ENCODE data around the gene HTT-AS. TPM values are rescaled to one million over a fixed set of nuclear protein-coding genes. Genes with fewer than 3 reads are reported as not detected.

Gene HTT-AS
- total and polyA plus RNA-seq, 2 of the 13 experiments (the other 11 are each of a cell fraction or from before 2014, with no cell fraction given), result not detected

DNA sequence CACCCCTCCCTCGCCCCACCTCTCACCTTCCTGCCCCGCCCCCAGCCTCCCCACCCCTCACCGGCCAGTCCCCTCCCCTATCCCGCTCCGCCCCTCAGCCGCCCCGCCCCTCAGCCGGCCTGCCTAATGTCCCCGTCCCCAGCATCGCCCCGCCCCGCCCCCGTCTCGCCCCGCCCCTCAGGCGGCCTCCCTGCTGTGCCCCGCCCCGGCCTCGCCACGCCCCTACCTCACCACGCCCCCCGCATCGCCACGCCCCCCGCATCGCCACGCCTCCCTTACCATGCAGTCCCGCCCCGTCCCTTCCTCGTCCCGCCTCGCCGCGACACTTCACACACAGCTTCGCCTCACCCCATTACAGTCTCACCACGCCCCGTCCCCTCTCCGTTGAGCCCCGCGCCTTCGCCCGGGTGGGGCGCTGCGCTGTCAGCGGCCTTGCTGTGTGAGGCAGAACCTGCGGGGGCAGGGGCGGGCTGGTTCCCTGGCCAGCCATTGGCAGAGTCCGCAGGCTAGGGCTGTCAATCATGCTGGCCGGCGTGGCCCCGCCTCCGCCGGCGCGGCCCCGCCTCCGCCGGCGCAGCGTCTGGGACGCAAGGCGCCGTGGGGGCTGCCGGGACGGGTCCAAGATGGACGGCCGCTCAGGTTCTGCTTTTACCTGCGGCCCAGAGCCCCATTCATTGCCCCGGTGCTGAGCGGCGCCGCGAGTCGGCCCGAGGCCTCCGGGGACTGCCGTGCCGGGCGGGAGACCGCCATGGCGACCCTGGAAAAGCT lies at the start of gene HTT-AS, which contains the start of gene HTT (continued):
- TF ChIP-seq IRX3 (CRISPR knock-in tag; IDR thresholded peaks at IDR 0.05; ENCODE audit: borderline replicate concordance, low read depth) (0 out of 2 replicates have a peak, but pooled peaks have one; percentile 39), PHF5A (CRISPR knock-in tag; IDR thresholded peaks at IDR 0.05; ENCODE audit: low read depth, unreplicated experiment) (no peak), ZNF503 (CRISPR knock-in tag; IDR thresholded peaks at IDR 0.05) (no peak), KAT7 (CRISPR knock-in tag; IDR thresholded peaks at IDR 0.05; ENCODE audit: borderline replicate concordance) (no peak), SPEN (CRISPR knock-in tag; IDR thresholded peaks at IDR 0.05; ENCODE audit: low read depth) (no peak), SP2 (CRISPR knock-in tag; IDR thresholded peaks at IDR 0.05) (peak; percentile 92), ETV5 (CRISPR knock-in tag; IDR thresholded peaks at IDR 0.05; ENCODE audit: borderline replicate concordance) (0 out of 2 replicates have a peak, but pooled peaks have one; percentile 9), ZBTB14 (CRISPR knock-in tag; IDR thresholded peaks at IDR 0.05) (no peak), ATF7-NPFF (CRISPR knock-in tag; IDR thresholded peaks at IDR 0.05; ENCODE audit: low read depth) (0 out of 2 replicates have a peak, but pooled peaks have one; percentile 36), KAT8 (CRISPR knock-in tag; IDR thresholded peaks at IDR 0.05) (peak; percentile 38; the same call in 1 of the 2 replicates), ZNF441 (CRISPR knock-in tag; IDR thresholded peaks at IDR 0.05; ENCODE audit: borderline replicate concordance) (peak; percentile 61; the same call in 1 of the 2 replicates), ZBTB1 (CRISPR knock-in tag; IDR thresholded peaks at IDR 0.05; ENCODE audit: borderline replicate concordance) (no peak), JDP2 (CRISPR knock-in tag; IDR thresholded peaks at IDR 0.05; ENCODE audit: borderline replicate concordance) (no peak; the same call in 1 of the 2 replicates), ZNF646 (CRISPR knock-in tag; IDR thresholded peaks at IDR 0.05) (no peak), ZNF20 (CRISPR knock-in tag; IDR thresholded peaks at IDR 0.05) (no peak)
- TF ChIP-seq, protein P1, sequence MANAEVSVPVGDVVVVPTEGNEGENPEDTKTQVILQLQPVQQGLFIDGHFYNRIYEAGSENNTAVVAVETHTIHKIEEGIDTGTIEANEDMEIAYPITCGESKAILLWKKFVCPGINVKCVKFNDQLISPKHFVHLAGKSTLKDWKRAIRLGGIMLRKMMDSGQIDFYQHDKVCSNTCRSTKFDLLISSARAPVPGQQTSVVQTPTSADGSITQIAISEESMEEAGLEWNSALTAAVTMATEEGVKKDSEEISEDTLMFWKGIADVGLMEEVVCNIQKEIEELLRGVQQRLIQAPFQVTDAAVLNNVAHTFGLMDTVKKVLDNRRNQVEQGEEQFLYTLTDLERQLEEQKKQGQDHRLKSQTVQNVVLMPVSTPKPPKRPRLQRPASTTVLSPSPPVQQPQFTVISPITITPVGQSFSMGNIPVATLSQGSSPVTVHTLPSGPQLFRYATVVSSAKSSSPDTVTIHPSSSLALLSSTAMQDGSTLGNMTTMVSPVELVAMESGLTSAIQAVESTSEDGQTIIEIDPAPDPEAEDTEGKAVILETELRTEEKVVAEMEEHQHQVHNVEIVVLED (CRISPR knock-in tag; IDR thresholded peaks at IDR 0.05; ENCODE audit: borderline replicate concordance), result peak; percentile 89
